ENCODE measurements around the gene SZT2.
"Not testable (repeated sequence)": the region's sequence is repeated elsewhere in the genome, so short reads cannot be mapped to it uniquely, and the experiment has no call there.

SZT2 gene

DNA sequence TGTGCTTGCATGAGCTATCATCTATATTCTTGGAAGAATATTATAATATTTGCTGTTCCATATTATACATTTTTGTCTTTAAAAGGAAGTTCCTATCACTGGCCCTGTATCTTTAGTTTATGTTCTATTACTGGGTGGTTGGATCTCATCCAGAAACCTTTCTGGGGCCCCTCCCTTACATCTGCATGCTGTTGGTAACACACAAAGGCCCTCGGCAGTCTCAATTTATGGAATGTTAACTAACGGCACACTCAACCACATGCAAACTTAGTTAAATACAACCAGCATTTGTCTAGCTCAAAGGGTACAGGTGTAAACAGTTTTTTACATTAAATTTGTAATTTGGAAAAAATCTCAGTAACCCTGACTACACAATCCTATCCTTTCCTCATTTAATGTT is 73.8 kb downstream of the SZT2 start:
- DNase-seq, result no peak

DNA sequence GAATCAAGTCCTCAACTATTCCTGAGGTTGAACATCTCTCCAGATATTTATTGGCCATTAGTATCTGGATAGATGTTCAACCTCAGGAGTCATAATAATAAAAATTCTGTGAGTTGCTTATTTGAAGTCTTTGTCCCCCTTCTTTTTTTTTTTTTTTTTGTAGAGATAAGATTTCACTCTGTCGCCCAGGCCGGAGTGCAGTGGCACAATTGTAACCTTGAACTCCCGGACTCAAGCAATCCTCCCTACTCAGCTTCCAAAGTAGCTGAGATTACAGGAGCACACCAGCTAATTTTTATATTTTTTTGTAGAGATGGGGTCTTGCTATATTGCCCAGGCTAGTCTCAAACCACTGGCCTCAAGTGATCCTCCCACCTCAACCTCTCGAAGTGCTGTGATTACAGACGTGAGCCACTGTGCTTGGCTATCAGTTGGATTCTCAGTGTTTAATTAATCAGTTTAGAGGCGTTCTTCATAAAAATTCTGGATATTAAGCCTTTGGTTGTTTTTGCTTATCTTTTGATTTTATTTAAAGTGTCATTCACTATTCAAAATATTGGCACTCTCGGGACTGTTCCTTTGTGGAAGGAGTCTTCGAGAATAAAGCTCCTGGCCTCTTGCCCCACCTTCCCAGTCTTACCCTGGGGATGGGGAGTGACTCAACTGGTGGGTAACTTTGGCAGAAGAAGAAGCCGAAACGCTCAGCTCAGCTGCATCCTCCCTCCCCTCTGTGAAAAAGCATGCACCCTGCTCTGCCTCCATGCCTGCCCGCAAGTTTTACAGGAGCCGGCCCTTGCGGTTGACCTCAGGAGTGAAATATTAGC is 75.2 kb downstream of the SZT2 start:
- DNase-seq, result no peak

DNA sequence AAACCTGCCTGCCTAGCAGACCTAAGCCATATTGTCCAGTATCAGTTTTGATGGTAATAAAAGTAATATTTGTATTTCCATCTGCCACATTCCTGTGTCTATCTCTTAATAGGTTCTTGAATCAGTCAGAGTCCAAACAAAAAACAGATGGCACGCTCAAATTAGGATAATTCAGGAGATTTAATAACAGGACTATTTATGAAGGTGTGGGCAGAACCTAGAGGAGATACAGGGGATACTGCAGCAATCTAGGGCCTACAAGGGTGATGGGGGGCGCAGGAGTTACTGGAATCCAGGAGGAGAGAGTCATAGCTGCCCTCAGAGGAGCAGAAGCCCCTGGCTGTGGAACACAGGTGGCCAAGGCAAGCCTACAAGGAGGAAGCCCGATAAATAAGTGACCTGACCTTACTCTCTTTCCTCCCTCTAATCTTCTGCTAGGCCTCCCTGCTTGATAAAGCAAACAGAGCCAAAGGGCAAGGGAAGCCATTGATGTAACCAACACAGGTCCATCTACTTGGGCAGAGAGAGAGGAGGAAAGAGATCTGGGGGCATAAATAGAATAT is 75.9 kb downstream of the SZT2 start:
- no peak for DNase-seq

DNA sequence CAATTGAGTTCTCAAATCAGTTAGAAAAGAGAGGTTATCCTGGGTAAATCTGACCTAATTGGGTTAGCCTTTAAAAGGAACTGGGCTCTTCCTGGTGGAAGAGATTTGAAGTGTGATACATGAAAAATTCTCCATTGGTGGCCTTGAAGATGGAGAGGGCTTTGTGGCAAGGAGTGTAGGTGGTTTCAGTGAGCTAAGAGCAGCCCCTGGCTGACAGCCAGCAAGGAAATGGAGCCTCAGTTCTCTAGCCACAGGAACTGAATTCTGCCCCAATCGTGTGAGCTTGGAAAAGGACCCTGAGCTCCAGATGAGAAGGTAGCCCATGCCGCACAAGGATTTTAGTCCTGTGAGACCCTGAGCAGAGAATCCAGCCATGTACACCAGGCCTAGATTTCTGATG is 76.7 kb downstream of the SZT2 start:
- DNase-seq, result no peak

DNA sequence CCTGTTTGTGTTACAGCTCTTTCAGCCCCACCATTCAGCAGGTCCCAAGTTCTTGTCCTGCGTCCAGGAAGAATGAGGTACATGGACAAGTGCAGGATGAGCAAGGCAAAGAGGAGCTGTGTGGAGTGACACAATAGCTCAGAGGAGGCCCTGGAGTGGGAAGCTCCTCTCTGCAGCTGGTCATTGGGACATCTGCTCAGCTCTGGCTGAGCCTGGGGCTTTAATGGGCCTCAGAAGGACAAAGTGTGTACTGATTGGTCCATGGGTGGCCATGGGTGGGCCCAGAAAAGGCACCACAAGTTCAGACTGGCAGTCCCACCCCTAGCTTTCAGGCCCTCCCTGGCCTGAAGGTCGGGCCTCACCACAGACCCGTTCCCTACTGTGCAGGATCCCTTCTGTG is 78.7 kb downstream of the SZT2 start:
- DNase-seq, result no peak

DNA sequence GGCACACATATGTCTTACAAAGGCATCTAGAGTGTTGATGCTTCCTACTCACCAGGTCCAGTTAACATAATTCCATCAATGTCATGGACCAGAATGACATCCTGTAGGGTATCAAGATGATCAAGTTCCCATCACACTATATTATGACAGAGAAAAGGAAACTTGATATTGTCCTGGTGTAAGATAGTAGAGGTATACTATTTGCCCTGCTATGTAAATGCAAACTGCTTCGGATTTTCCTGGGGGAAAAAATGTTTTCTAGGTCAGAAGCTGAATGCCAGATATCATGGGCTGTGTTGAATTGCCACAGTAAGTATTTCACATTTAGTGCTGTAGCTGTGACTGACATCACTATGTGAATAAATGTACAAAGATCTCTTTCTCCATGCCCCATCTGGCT is 80.2 kb downstream of the SZT2 start:
- no peak for DNase-seq

DNA sequence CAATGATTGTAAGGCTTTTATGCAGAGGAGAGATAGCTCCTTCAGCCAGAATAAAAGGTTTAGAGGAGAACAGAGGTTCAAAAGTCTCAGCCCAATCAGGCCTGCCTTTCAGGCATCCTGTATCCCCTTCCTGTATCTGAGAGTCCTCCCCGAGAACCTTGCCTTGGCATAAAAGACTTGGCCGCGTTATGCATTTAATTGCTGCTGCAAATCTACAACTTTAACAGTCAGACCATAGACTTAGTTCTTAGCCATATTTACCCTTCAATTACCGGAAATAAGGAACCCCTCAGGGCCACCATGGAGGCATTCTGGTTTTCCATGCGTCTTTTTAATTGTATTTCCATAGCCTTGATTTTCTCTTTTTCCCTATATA is 82.4 kb downstream of the SZT2 start:
- no peak for DNase-seq

DNA sequence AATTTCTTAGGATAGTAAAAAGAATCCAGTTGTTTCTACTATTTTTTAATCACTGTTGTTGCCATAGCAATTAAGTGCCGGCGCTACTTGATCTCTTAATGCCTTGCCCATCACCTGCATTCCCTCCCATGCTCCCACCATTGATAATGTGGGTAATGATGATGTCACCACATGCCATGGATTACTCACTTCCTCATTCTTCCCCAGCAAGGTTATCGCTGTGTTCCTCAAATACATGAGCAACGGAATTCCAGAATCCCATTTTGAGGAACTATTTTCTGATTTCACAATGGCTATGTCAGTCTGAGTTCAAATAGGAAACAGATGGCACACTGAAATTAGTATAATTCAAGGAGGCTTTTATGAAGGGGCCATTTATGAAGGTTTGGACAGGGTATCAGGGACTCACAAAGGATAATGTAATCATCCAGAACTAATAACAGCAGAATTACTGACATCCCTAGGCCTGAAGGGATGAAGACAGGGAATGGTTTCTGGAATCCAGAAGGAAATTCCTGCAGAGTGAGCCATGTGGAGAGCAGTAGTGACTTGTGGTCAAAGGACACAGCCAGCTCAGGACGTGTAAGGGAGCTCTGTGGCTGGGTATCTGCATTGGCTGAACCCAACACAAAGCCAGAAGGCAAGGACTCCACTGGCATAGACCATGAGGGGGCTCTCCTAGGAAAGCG is 82.9 kb downstream of the SZT2 start:
- DNase-seq, result not testable (repeated sequence)

DNA sequence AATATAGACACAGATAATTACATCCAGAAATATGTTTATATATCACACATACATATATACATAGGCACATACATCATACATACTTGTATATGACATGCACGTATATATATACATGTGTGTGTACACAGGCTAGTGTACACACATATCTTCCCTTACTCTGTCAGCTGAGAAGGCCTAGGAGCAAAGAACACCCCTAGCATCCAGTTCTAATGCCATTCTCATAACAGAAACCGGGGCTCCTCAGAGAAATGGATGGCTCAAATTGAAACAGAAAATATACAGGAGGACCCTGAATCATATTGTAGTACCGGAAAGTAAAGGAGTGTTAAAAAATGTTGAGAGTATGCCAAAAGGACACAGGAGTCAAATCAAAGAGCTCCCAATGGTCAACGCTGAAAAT is 83.8 kb downstream of the SZT2 start:
- no peak for DNase-seq

DNA sequence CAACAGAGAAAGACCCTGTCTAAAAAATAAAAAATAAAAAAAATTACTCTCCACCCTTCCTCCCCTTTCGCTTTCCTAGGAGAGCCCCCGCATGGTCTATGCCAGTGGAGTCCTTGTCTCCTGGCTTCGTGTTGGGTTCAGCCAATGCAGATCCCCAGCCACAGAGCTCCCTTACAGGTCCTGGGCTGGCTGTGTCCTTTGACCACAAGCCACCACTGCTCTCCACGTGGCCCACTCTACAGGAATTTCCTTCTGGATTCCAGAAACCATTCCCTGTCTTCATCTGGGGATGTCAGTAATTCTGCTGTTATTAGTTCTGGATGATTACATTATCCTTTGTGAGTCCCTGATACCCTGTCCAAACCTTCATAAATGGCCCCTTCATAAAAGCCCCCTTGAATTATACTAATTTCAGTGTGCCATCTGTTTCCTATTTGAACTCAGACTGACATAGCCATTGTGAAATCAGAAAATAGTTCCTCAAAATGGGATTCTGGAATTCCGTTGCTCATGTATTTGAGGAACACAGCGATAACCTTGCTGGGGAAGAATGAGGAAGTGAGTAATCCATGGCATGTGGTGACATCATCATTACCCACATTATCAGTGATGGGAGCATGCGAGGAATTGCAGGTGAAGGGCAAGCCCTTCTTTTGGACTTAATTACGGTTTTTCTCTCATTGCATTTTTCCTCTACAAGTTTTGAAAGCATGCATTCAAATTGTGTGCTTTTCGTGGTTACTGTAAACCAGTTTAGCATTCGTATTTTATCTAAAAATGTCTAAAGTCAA is 86.1 kb downstream of the SZT2 start:
- DNase-seq, result not testable (repeated sequence)

DNA sequence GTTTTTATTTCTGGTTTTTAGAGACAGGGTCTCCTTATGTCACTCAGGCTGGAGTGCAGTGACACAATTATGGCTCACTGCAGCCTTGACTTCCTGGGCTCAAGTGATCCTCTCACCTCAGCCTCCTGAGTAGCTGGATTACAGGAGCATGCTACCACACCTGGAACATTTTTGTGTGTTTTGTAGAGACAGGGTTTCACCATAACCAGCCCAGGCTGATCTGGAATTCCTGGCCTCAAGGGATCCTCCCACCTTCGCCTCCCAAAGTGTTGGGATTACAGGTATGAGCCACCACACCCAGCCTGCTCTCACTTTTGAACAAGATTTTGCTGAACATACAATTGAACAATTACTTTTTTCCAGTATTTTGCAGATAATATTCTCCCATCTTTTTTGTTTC is 88.0 kb downstream of the SZT2 start:
- no peak for DNase-seq

DNA sequence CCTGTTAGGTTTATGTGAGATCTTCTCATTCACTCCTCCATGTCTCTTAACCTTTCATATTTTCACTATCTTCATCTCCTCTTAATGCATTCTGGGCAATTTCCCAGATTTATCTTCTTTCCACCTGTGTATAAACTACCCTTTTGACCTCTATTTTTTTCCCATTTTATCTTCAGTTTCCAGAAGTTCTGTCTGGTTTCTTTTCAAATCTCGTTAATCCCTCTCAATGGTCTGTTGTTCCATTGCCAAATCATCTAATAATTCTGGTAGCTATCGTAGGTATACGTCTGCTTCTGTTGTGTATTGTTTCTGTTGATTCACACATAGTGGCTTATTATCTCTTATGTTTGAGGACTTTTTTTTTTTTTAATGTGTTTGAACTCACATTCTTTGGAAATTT is 89.7 kb downstream of the SZT2 start:
- DNase-seq, result no peak

DNA sequence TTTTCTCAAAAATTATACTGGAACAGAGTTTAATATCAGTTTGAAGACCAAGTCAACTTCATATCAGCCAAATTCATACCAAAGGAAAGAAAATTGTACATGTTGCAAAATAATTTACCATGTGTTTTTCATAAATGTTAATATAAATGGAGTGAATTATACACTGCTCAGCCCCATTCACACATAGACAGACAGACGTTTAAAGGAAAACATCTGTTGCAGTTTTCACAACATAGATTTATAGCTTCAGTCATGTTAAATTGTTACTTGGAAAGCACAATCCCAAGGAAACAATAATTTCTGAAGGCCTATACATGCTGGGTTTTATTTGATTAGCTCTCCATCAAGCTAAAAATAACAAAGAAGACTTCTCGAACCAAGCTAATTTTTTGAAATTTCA is 91.8 kb downstream of the SZT2 start:
- no peak for DNase-seq

DNA sequence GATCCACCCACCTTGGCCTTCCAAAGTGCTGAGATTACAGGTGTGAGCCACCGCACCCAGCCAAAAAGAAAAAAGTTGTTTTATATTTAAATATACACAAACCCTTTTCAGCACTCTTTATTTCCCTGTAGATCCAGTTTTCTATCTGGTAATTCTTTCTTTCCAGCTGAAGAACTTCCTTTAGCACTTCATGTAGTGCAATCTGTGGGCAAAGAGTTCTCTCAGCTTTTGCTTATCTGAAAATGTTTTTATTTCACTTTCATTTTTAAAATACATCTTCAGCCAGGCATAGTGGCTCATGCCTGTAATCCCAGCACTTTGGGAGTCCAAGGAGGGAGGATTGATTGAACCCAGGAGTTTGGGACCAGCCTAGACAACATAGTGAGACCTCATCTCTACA is 92.5 kb downstream of the SZT2 start:
- DNase-seq, result no peak

DNA sequence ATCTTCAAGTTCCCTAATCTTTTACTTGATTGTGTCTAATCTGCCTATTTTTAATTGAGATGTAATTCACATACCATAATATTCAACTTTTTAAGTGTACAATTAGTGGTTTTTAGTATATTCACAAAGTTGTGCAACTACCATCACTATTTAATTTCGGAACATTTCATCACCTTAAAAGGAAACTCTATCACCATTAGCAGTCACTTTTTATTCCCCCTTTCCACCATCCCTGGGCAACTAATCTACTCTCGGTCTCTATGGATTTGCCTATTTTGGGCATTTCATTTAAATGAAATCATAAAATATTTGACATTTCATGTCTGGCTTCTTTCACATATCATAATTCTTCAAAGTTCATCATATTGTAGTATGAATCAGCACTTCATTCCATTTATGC is 94.7 kb downstream of the SZT2 start:
- DNase-seq, result no peak

DNA sequence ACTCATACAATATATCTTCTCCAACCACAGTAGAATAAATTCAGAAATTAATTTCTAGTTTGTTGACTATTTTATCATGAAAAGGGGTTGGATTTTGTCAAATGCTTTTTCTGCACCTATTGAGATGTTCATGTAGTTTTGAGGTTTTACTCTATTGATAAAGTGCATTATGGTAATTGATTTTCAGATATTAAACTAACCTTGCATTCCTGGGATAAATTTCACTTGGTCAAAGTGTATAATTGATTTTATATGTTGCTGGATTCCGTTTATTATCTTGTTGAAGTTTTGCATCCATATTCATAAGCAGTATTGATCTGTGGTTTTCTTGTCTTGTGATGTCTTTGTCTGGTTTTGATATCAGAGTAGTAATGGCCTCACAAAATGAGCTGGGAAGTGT is 98.5 kb downstream of the SZT2 start:
- no peak for DNase-seq

DNA sequence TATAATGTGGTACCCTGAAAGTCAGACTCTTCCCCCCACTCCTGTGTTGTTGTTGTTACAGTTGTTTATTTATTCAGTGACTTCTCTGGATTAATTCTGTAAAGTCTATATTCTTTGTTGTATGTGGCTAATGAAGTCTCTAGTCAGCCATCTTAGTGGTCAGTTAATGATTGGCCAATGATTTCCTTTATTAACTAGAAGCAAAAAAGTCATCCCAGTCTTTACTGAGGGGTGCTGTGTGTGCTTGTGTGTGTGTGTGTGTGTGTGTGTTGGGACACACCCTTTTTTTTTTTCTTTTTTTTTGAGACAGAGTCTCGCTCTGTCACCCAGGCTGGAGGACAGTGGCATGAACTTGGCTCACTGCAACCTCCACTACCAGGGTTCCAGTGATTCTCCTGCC is 101.4 kb downstream of the SZT2 start:
- DNase-seq, result no peak

DNA sequence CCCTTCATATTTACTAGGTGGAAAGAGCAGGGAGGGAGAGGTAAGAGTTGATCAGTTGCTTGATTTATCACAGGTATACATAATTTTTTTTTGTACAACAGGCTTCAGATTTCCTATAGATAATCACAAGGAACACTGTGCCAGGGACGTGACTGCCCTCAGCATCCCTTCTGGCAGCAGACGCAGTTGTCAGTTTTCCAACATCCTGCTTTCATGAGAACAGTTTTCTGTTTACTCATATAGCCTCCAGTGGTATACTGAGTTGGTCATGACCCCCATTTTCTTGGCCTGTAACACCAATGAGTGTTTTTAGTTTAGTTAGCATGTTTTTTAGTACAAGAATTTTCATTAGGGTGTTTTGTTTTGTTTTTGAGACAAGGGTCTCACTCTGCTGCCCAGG is 103.1 kb downstream of the SZT2 start:
- no peak for DNase-seq

DNA sequence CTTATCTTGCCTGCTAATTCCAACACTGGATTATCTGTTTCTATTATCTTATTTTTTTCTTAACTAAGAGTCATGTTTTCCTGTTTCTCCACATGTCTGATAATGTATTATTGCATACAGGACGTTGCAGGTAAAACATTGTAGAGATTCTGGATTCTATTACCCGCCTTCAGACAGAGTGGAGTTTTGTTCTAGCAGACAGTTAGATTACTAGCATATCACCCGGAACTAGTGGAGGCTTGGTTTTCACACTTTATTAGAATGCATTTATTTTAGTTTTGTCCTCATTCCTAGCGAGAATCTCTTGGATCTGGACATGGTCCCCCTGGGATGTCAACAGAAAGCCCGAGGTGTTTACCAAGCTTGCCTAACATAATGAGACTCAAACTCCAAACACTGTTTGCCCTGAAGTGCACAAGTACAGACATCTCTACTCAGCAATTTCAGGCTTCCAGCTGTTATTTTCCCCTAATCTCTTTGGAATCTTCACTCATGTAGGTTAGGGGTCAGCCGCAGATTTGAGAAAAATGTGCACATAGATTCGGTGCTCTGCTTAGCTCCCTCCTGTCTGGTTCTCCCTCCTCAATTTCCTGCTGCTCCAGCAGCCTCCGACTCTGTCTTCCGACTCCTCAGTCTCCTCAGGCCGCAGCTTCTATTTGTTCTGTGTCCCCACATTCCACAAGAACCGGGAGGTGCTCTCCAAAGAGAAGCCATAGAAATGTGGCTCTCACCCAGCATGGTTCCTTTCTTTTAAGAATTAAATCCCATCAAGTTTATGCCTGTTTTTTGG is 104.2 kb downstream of the SZT2 start:
- DNase-seq, result no peak

DNA sequence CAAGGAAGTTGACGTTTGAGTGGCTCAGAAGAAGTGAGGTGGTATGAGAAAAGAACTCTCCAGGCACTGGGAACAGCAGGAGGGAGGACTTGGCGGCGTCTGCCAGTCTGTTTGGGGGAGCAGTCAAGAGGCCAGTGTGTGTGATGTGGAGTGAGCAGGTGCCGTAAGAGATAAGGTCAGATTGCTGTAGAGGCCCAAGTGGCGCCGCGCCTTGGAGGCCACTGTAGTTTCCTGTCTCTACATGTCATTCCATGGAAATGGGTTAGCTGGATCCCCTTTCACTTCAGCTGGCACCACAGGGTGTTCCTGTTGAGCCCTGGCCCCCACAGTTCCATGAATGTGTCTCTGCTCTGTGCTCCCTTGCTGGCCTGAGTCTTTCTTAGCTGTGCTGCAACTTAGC is 105.5 kb downstream of the SZT2 start:
- no peak for DNase-seq

DNA sequence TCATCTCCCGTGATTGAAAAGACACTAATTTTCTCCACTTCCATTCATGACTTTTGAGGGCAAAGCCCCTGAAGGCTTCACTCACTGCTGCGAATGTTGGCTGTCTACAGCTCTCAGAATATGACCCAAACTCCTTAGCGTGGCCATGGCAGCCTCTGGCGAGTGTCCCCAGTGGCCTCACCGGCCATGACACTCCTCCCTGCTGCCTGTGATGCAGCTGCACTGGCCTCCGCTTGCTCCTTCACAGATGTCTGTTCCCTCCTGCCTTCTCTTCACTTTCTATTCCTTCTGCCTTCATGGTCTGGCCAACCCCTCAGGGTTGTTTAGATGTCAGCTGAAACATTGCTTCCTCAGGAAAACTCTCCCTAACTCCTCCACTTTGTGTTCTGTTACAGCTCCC is 110.2 kb downstream of the SZT2 start:
- no peak for DNase-seq

DNA sequence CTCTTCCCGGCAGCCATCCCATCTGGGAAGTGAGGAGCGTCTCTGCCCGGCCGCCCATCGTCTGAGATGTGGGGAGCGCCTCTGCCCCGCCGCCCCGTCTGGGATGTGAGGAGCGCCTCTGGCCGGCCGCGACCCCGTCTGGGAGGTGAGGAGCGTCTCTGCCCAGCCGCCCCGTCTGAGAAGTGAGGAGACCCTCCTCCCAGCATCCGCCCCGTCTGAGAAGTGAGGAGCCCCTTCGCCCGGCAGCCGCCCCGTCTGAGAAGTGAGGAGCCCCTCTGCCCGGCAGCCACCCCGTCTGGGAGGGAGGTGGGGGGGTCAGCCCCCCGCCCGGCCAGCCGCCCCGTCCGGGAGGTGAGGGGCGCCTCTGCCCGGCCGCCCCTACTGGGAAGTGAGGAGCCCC is 112.1 kb downstream of the SZT2 start:
- not testable (repeated sequence) for DNase-seq

DNA sequence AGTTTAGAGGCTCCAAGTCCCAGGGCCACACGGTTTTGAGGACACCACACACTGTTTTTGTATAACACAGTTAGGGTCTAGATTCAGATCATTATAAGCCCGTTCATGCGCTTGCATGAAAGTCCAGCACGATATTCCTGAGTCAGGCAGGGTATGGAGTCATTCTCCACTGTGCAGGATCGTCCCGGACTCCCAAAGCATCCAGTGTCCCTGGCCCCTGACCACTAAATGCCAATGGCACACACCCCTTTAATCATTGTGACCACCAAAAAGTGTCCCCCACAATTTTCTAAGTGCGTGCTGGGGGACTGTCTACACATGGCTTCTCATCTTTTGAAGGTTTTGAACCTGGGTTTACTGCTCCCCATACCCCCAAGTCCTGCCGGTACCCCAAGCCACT is 113.8 kb downstream of the SZT2 start:
- DNase-seq, result no peak
